HepG2 (cell line): ENCODE measurements around the gene LDHB. TPM values are rescaled to one million over a fixed set of nuclear protein-coding genes. Genes with fewer than 3 reads are reported as not detected.

Source experiments
- ATM ChIP-seq: fragments of 450-650 bp; IDR thresholded peaks from 2 replicates; pipeline ENCODE4 v1.7.1; 2017; ENCODE audit warnings: mild to moderate bottlenecking, borderline replicate concordance
- BRF2 ChIP-seq: sonication (generic); formaldehyde crosslinking; IDR thresholded peaks from 2 replicates; pipeline ENCODE4 v1.8.1; 2022; ENCODE audit warnings: mild to moderate bottlenecking, missing genetic modification reagents
- ESRRA ChIP-seq: sonication (generic); formaldehyde crosslinking; IDR thresholded peaks from 2 replicates; pipeline ENCODE4 v1.5.1; 2020; ENCODE audit warnings: mild to moderate bottlenecking, low read depth, missing genetic modification reagents
- FOXK2 ChIP-seq: fragments of 450-650 bp; IDR thresholded peaks from 2 replicates; pipeline ENCODE4 v1.6.1; 2016
- KDM3A ChIP-seq: IDR thresholded peaks from 2 replicates; pipeline ENCODE4 v1.6.1; 2018; ENCODE audit warnings: low read depth, missing compliant biosample characterization
- PAWR ChIP-seq: sonication (generic); formaldehyde crosslinking; IDR thresholded peaks from 2 replicates; pipeline ENCODE4 v1.4.0; 2020; ENCODE audit warnings: missing genetic modification reagents, mild to moderate bottlenecking, borderline replicate concordance
- SNAPC4 ChIP-seq: sonication (generic); formaldehyde crosslinking; IDR thresholded peaks from 2 replicates; pipeline ENCODE4 v1.4.0; 2020; ENCODE audit warnings: mild to moderate bottlenecking, missing genetic modification reagents
- TAF1 ChIP-seq: sonication (generic); formaldehyde crosslinking; IDR thresholded peaks from 2 replicates; pipeline ENCODE4 v1.4.0; 2020; ENCODE audit warnings: missing genetic modification reagents
- TARDBP ChIP-seq: sonication (generic); formaldehyde crosslinking; IDR thresholded peaks from 2 replicates; pipeline ENCODE4 v1.8.0; 2022; ENCODE audit warnings: mild to moderate bottlenecking, missing genetic modification reagents
- ZBTB44 ChIP-seq: sonication (generic); formaldehyde crosslinking; IDR thresholded peaks from 2 replicates; pipeline ENCODE4 v1.4.0; 2020; ENCODE audit warnings: missing genetic modification reagents
- ZNF205 ChIP-seq: IDR thresholded peaks from 2 replicates; pipeline ENCODE4 v1.6.1; 2018; ENCODE audit warnings: missing biosample characterization, missing genetic modification reagents
- ZNF34 ChIP-seq: sonication (generic); formaldehyde crosslinking; IDR thresholded peaks from 2 replicates; pipeline ENCODE4 v1.4.0; 2020; ENCODE audit warnings: mild to moderate bottlenecking, missing genetic modification reagents, borderline replicate concordance
- ZNF773 ChIP-seq: sonication (generic); formaldehyde crosslinking; IDR thresholded peaks from 2 replicates; pipeline ENCODE4 v1.4.0; 2020; ENCODE audit warnings: missing genetic modification reagents, borderline replicate concordance
- polyA plus RNA-seq, 8 experiments: library from polyadenylated mRNA; depleted of rRNA in 3 of 8; stranded (reverse) in 7 of 8; unstranded in 1 of 8; fragments of >200 nt; fragmentation: Illumina TruSeq in 4 of 8; extraction: Trizol in 4 of 8; gene quantifications; 2 replicates each; pipeline versions ENCODE4 v1.2.1 to v1.2.3, GENCODE V29; 2011 to 2016; ENCODE audit warnings: low read depth in 4 of 8, missing spikeins in 1 of 8, mixed read lengths in 1 of 8; ENCODE audit not compliant: insufficient read depth in 1 of 8
- total RNA-seq, 5 experiments: library from RNA; depleted of rRNA; stranded (reverse); fragments of >200 nt; fragmentation: Illumina TruSeq; extraction: Trizol; gene quantifications; 2 replicates each; pipeline ENCODE4 v1.2.3, GENCODE V29; 2016; ENCODE audit warnings: low read depth in 1 of 5
- TF ChIP-seq, protein P1 (sequence below): sonication (generic); formaldehyde crosslinking; IDR thresholded peaks from 2 replicates; pipeline ENCODE4 v1.5.0; 2020; ENCODE audit warnings: mild to moderate bottlenecking, missing genetic modification reagents

The LDHB gene
- total and polyA plus RNA-seq, 2 of the 13 experiments (the other 11 are each of a cell fraction or from before 2014, with no cell fraction given): 0.08 TPM; not detected in 1

- TF ChIP-seq SNAPC4 (CRISPR knock-in tag): no peak
- TF ChIP-seq PAWR: no peak
- no peak for TF ChIP-seq ZNF34 (CRISPR knock-in tag)
- TF ChIP-seq ZNF205 (CRISPR knock-in tag): no peak
- TF ChIP-seq KDM3A (CRISPR knock-in tag): no peak
- no peak for TF ChIP-seq TARDBP
- no peak for TF ChIP-seq ESRRA (CRISPR knock-in tag)
- TF ChIP-seq BRF2: no peak
- no peak for TF ChIP-seq TAF1
- no peak for TF ChIP-seq ZNF773 (CRISPR knock-in tag)
- TF ChIP-seq FOXK2: no peak
- TF ChIP-seq, protein P1, sequence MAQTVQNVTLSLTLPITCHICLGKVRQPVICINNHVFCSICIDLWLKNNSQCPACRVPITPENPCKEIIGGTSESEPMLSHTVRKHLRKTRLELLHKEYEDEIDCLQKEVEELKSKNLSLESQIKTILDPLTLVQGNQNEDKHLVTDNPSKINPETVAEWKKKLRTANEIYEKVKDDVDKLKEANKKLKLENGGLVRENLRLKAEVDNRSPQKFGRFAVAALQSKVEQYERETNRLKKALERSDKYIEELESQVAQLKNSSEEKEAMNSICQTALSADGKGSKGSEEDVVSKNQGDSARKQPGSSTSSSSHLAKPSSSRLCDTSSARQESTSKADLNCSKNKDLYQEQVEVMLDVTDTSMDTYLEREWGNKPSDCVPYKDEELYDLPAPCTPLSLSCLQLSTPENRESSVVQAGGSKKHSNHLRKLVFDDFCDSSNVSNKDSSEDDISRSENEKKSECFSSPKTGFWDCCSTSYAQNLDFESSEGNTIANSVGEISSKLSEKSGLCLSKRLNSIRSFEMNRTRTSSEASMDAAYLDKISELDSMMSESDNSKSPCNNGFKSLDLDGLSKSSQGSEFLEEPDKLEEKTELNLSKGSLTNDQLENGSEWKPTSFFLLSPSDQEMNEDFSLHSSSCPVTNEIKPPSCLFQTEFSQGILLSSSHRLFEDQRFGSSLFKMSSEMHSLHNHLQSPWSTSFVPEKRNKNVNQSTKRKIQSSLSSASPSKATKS (CRISPR knock-in tag): no peak
- TF ChIP-seq ATM: no peak
- TF ChIP-seq ZBTB44: no peak
- TF ChIP-seq, all 625 proteins: peak for 0
These were observed 29.7 kb downstream of the LDHB start (continued) for GRCh38 chr12:21627924-21628323.
